Epithelial cell of proximal tubule (primary cell): ENCODE measurements around the gene U2AF2. TPM values are rescaled to one million over a fixed set of nuclear protein-coding genes. Genes with fewer than 3 reads are reported as not detected.

ENCODE experiments used
- DNase-seq: peaks from one replicate; pipeline ENCODE4 v3.0.0-alpha.2; 2011; ENCODE audit warnings: low read depth
- H3K4me3 ChIP-seq: 2 replicates; pipeline ENCODE4 v1.5.1; 2011; ENCODE audit warnings: low read depth, mild to moderate bottlenecking, low read length
- total RNA-seq: library from RNA; depleted of rRNA; stranded (reverse); fragments of >200 nt; gene quantifications from 2 replicates; pipeline ENCODE4 v1.2.3, GENCODE V29; 2015
- TF ChIP-seq, protein P1 (sequence below): conservative IDR thresholded peaks from 2 replicates; pipeline ENCODE4 v1.5.1; 2012; ENCODE audit warnings: low read depth, mild to moderate bottlenecking, low read length

Gene U2AF2
- total RNA-seq, 1 donor from 2014 or later = 142 TPM

DNA sequence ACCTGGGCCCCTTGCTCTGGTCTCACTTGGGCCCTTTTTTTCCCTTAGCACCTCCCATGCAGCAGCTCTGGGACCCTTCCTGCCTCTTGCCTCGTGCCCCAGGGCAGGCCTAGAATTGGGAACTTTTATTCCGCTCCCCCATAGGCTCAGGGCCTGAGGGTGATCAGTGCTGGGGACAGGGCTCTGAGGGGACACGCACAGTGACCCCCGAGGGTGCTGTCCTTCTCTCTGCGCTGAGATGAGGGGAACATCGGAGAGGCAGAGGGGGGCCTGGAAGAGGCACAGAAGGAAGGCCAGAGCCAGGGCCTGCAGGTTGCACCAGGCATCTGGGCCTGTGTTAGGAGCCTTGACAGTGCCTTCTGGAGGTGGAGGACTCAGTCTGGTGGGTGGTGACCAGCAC lies 30.9 kb downstream of the U2AF2 start:
- no peak for DNase-seq
- no peak overlapping the region for H3K4me3 ChIP-seq
- TF ChIP-seq, protein P1, sequence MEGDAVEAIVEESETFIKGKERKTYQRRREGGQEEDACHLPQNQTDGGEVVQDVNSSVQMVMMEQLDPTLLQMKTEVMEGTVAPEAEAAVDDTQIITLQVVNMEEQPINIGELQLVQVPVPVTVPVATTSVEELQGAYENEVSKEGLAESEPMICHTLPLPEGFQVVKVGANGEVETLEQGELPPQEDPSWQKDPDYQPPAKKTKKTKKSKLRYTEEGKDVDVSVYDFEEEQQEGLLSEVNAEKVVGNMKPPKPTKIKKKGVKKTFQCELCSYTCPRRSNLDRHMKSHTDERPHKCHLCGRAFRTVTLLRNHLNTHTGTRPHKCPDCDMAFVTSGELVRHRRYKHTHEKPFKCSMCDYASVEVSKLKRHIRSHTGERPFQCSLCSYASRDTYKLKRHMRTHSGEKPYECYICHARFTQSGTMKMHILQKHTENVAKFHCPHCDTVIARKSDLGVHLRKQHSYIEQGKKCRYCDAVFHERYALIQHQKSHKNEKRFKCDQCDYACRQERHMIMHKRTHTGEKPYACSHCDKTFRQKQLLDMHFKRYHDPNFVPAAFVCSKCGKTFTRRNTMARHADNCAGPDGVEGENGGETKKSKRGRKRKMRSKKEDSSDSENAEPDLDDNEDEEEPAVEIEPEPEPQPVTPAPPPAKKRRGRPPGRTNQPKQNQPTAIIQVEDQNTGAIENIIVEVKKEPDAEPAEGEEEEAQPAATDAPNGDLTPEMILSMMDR = no peak

DNA sequence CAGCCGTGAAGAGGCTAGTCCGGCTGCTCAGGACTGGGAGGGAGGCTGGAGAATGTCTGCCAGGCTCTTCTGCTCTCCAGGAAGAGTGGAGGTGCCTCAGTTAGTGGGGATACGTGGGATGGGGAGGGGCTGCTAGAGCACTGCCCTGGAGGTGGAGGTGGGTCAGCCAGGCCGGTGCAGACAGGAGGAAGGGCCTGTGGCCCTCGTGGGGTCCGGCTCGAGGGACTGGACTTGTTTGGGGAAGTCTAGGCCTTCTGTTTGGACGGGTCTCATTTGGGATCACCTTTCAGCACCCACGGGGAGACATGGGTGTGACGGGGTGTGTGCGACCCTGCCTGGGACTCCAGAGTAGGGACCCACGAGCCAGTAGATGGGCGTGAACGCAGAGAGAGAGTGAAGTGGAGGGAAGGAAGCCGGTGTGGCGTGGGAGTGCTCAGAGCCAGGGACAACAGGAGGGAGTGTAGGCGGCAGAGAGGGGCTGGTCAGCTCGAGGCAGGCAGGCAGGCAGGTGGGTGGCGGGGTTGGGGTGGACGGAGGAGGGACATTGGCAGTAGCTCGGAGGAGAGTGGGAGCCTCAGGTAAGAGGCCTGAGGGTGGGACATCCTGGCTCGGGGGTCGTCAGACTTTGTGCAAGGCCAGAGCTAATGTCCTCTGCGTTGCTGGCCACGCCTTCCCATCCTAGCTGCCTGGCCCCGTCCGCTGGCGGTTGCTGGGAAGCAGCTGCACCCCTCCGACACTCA lies 31.6 kb downstream of the U2AF2 start:
- H3K4me3 ChIP-seq = no peak overlapping the region
- TF ChIP-seq, protein P1 = no peak
- DNase-seq = no peak

DNA sequence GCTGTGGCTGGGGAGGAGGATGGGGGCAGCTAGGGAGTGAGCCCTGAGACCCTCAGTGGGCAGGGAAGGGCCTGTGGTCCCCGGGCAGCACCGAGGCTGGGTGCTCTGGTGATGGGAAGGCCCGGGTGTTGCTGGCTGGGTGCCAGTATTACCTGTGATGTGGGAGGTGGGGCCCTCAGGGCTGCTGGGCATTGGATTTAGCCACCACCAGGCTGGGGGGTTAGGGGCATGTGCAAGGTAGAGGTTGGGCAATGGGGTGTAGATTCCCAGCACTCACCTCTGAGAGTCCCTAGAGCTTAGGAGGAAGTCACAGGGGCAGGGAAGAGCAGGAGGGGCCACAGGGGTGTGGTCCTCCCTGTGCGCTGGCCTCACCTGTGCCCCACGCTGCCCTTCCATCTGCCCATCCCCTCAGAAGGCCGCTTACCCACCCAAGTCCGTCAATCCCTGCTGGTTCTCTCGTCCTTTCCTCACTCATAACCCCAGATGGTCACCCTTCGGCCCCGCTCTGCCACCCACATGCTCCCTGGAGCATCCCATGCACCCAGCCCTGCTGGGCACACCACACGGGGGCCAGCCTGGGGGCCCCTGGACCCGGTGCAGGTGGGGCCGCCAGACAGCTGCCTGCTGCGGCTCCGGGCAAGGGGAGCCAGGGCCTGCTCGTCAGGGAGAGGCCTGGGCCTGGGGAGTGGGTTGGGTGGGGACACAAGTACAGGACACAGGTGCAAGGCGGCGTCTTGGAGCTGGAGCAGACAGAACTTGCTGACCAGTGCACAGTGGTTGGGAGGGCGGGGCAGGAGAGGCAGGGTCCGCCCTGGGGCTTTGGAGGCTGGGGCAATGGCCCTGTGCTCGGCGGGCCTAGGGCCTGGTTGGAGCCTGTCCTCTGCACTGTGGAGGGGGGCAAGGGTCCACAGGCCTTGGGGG lies 32.7 kb downstream of the U2AF2 start:
- TF ChIP-seq, protein P1 = no peak
- DNase-seq = no peak

DNA sequence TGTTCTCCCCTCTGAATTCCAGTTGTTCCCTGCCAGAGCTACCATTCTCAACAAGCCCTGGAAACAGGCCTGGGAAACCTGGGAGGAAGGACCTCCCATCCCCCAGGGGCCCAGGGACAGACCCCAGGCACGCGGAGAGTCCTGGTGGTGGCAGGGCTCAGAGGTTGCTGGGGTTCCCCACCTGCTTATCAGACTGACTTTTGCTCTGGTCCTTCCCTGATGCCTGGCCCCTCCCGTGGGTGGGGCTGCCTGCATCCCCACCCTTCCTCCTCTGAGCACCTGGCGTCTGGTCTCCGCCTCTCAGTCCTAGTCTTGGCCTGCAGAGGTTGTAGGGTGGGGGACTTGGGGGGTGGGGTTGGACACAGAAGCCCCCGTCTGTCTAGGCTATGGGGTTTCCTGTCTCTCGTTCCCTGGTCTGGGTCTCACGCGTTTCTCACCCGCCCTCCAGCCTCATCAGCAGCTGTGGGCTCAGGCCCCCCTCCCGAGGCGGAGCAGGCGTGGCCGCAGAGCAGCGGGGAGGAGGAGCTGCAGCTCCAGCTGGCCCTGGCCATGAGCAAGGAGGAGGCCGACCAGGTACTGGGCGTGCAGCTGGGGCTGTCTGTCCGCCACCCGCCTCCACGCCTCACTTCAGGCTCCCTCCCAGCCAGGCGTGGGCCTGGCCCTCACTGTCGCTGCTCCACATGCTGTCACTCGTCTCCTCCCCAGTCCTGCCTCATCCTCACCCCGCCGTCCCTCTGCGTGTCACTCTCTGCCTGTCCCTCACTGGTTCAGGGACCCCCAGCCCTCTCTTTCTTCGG lies 33.8 kb downstream of the U2AF2 start:
- H3K4me3 ChIP-seq = no peak overlapping the region
- no peak for DNase-seq
- TF ChIP-seq, protein P1 = no peak

More for the DNA sequence above, 32.7 kb downstream of the U2AF2 start:
- no peak overlapping the region for H3K4me3 ChIP-seq

DNA sequence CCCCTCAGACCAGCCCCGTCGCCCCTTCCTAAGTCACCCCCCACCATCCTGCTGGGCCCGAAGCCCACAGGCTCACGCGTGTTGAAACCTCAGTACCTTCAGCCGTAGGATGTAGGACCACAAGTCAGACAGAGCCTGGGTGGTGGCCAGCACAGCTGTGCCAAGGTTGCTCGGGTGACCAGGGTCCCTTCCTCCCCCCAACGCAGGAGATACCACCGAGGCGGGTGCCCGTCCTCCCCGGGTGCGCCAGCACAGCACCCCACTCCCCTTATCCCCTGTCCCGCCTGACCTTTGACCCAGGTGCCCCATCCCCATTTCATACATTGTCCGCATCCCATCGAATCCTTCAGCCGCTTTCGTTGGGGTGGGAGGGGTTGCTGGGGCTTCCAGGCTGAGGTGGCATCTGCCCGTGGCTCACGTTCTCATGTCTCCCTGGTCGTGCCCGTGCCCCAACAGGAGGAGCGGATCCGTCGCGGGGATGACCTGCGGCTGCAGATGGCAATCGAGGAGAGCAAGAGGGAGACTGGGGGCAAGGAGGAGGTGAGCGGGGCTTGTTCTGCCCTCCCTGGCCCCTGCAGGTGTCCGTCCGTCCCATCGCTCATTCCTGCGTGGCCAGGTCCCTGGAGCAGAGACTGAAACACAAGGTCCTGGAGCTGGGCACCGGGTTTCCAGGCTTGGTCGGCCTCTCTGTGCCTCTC lies 34.7 kb downstream of the U2AF2 start:
- H3K4me3 ChIP-seq = no peak overlapping the region
- DNase-seq = no peak
- TF ChIP-seq, protein P1 = no peak

DNA sequence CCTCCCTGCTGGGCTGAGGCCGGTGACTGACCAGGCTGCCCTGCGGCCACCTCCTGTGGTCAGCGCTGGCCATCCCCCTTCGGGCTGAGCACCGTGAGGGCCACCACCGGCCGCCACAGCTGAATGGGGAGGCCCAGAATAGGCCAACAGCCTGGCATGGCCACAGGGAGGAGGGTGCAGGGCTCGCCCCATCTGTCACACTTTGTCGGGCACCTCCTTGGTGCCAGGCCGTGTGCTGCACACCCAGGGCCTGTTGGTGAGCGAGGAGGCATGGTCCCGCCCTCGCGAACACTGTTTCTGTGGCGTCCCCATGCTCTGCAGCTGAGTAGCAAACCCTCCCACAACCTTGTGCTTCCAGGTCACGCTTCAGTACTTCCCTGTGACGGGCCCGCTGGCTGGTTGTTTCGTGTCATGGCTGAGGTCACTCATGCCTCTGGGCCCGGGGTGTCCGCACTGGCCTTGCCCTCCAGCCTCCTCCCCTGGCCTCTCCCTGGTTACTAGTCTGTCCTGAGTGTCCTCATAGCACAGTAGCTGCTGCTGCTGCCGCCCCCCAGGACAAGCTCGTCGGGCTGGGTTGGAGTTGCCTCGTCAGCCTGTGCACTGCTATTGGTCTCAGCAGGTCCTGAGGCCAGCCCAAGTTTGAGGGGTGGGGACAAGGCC lies 35.4 kb downstream of the U2AF2 start:
- no peak overlapping the region for H3K4me3 ChIP-seq
- TF ChIP-seq, protein P1 = no peak
- no peak for DNase-seq
